OCI-LY1 (cell line): ENCODE results near the gene IFIH1.

ENCODE experiments used
- H2AFZ ChIP-seq: fragments of 200-600 bp; sonication (generic), shearing (Covaris generic); 2 replicates; pipeline ENCODE4 v1.6.0; 2014; ENCODE audit warnings: antibody characterized with exemption, mild to moderate bottlenecking, low read length
- H3F3A ChIP-seq: fragments of 200-600 bp; sonication (generic), shearing (Covaris generic); 2 replicates; pipeline ENCODE4 v1.6.0; 2014; ENCODE audit warnings: mild to moderate bottlenecking, antibody characterized with exemption, low read length, moderate library complexity; ENCODE audit not compliant: insufficient read depth
- H3K27ac ChIP-seq: fragments of 200-600 bp; sonication (generic); 2 replicates; pipeline ENCODE4 v1.5.1; 2014; ENCODE audit warnings: low read length, mixed run types, mild to moderate bottlenecking, low read depth; ENCODE audit not compliant: poor library complexity, severe bottlenecking
- H3K27me3 ChIP-seq: fragments of 200-600 bp; sonication (generic); 2 replicates; pipeline ENCODE4 v1.6.0; 2014; ENCODE audit warnings: antibody characterized with exemption, mild to moderate bottlenecking, low read length, moderate library complexity; ENCODE audit not compliant: insufficient read depth
- H3K36me3 ChIP-seq: fragments of 200-600 bp; sonication (generic); 2 replicates; pipeline ENCODE4 v1.6.1; 2014; ENCODE audit warnings: mild to moderate bottlenecking, antibody characterized with exemption, low read length, moderate library complexity, mixed read lengths; ENCODE audit not compliant: insufficient read depth
- H3K4me1 ChIP-seq: fragments of 200-600 bp; sonication (generic); 2 replicates; pipeline ENCODE4 v1.5.1; 2014; ENCODE audit warnings: mild to moderate bottlenecking, low read length, moderate library complexity; ENCODE audit not compliant: insufficient read depth, severe bottlenecking
- H3K4me2 ChIP-seq: fragments of 200-600 bp; sonication (generic), shearing (Covaris generic); 2 replicates; pipeline ENCODE4 v1.6.1; 2014; ENCODE audit warnings: low read length
- H3K4me3 ChIP-seq: fragments of 200-600 bp; sonication (generic); 2 replicates; pipeline ENCODE4 v1.5.1; 2014; ENCODE audit warnings: low read length, low read depth, mild to moderate bottlenecking, mixed read lengths; ENCODE audit not compliant: poor library complexity, severe bottlenecking
- H3K79me2 ChIP-seq: fragments of 200-600 bp; shearing (Covaris generic); 2 replicates; pipeline ENCODE4 v1.6.1; 2016; ENCODE audit warnings: mixed run types, low read length, mixed read lengths; ENCODE audit not compliant: insufficient read depth
- H3K9ac ChIP-seq: fragments of 200-600 bp; sonication (generic), shearing (Covaris generic); 2 replicates; pipeline ENCODE4 v1.6.1; 2014; ENCODE audit warnings: mild to moderate bottlenecking, low read length, mixed read lengths
- H3K9me2 ChIP-seq: fragments of 200-600 bp; sonication (generic), shearing (Covaris generic); 2 replicates; pipeline ENCODE4 v1.6.1; 2014; ENCODE audit warnings: low read depth, mild to moderate bottlenecking, low read length, mixed read lengths
- H3K9me3 ChIP-seq: fragments of 200-600 bp; shearing (Covaris generic); 2 replicates; pipeline ENCODE4 v1.6.1; 2014; ENCODE audit warnings: low read length, mixed read lengths
- H4K20me1 ChIP-seq: fragments of 200-600 bp; sonication (generic), shearing (Covaris generic); 2 replicates; pipeline ENCODE4 v1.6.0; 2016; ENCODE audit warnings: mild to moderate bottlenecking, low read length; ENCODE audit not compliant: insufficient read depth
- CTCF ChIP-seq: fragments of 200-600 bp; sonication (generic), shearing (Covaris generic); IDR thresholded peaks from 2 replicates; pipeline ENCODE4 v1.5.1; 2017; ENCODE audit warnings: mild to moderate bottlenecking, antibody characterized with exemption, low read length, moderate library complexity, mixed read lengths
- EZH2 ChIP-seq: fragments of 200-600 bp; sonication (generic), shearing (Covaris generic); IDR thresholded peaks from 2 replicates; pipeline ENCODE4 v1.8.0; 2017; ENCODE audit warnings: borderline replicate concordance, mixed run types, mild to moderate bottlenecking, antibody characterized with exemption, low read length, moderate library complexity, mixed read lengths

IFIH1 gene

GRCh38 chr2:162316590-162316989, 1.9 kb downstream of the IFIH1 start:
- H3K4me2 ChIP-seq, result peak overlapping the region; percentile 96
- H4K20me1 ChIP-seq, result no peaks in the 10 kb centered on the region
- no peaks in the 10 kb centered on the region for H3K79me2 ChIP-seq
- peak overlapping the region; percentile 76 for H3K4me3 ChIP-seq
- H3F3A ChIP-seq, result no peaks in the 10 kb centered on the region
- no peaks in the 10 kb centered on the region for H3K27me3 ChIP-seq
- no peaks in the 10 kb centered on the region for H3K36me3 ChIP-seq
- no peaks in the 10 kb centered on the region for H3K9me3 ChIP-seq
- H3K27ac ChIP-seq, result no peak overlapping the region
- TF ChIP-seq EZH2 (no peak), CTCF (no peak)
- peak overlapping the region; percentile 75 for H3K9ac ChIP-seq
- no peaks in the 10 kb centered on the region for H3K9me2 ChIP-seq
- H2AFZ ChIP-seq, result no peak overlapping the region
- H3K4me1 ChIP-seq, result peaks cover 40% of the 10 kb centered on the region

GRCh38 chr2:162315938-162316337, 2.5 kb downstream of the IFIH1 start:
- no peaks in the 10 kb centered on the region for H3K36me3 ChIP-seq
- no peaks in the 10 kb centered on the region for H3K79me2 ChIP-seq
- H2AFZ ChIP-seq, result no peak overlapping the region
- TF ChIP-seq CTCF (no peak), EZH2 (no peak)
- no peak overlapping the region for H3K27ac ChIP-seq
- no peaks in the 10 kb centered on the region for H3K9me2 ChIP-seq
- peak overlapping the region; percentile 76 for H3K4me3 ChIP-seq
- H4K20me1 ChIP-seq, result no peaks in the 10 kb centered on the region
- no peaks in the 10 kb centered on the region for H3K27me3 ChIP-seq
- H3F3A ChIP-seq, result no peaks in the 10 kb centered on the region
- peaks cover 40% of the 10 kb centered on the region for H3K4me1 ChIP-seq
- H3K9me3 ChIP-seq, result no peaks in the 10 kb centered on the region
- H3K9ac ChIP-seq, result no peak overlapping the region; the same call in 1 of the 2 replicates
- H3K4me2 ChIP-seq, result peak overlapping the region; percentile 96

- H3K27ac ChIP-seq, result no peak overlapping the region
- H3F3A ChIP-seq, result no peaks in the 10 kb centered on the region
- H3K9me3 ChIP-seq, result no peaks in the 10 kb centered on the region
- H3K36me3 ChIP-seq, result no peaks in the 10 kb centered on the region
- H3K9me2 ChIP-seq, result no peaks in the 10 kb centered on the region
- no peak overlapping the region for H3K4me2 ChIP-seq
- H3K79me2 ChIP-seq, result no peaks in the 10 kb centered on the region
- H3K27me3 ChIP-seq, result no peaks in the 10 kb centered on the region
- no peaks in the 10 kb centered on the region for H4K20me1 ChIP-seq
- peaks cover 22% of the 10 kb centered on the region for H3K4me1 ChIP-seq
- no peak overlapping the region for H3K4me3 ChIP-seq
- H2AFZ ChIP-seq, result no peak overlapping the region
- no peak overlapping the region for H3K9ac ChIP-seq
- TF ChIP-seq EZH2 (no peak), CTCF (no peak)
These were observed 5.6 kb downstream of the IFIH1 start for GRCh38 chr2:162312853-162313252.
